HG02884 (cell line): ENCODE data around the gene WASF3.
"Not testable (repeated sequence)": the region's sequence is repeated elsewhere in the genome, so short reads cannot be mapped to it uniquely, and the experiment has no call there.

Source experiments
- ATAC-seq: cut with Tn5 transposase; IDR thresholded peaks from one replicate; pipeline ENCODE4 v1.9.1; 2021; ENCODE audit warnings: mild to moderate bottlenecking, moderate library complexity; ENCODE audit not compliant: unreplicated experiment

The WASF3 gene

GRCh38 chr13:26626271-26626670, 68.8 kb downstream of the WASF3 start:
- no peak for ATAC-seq

- no peak for ATAC-seq
These were observed 71.2 kb downstream of the WASF3 start for GRCh38 chr13:26628706-26629105.

- ATAC-seq, result no peak
These were observed 71.9 kb downstream of the WASF3 start for GRCh38 chr13:26629260-26629825.

- not testable (repeated sequence) for ATAC-seq
These were observed 78.2 kb downstream of the WASF3 start for GRCh38 chr13:26635634-26636033.

- not testable (repeated sequence) for ATAC-seq
These were observed 78.6 kb downstream of the WASF3 start for GRCh38 chr13:26636073-26636472.

GRCh38 chr13:26646603-26647002, 89.1 kb downstream of the WASF3 start:
- no peak for ATAC-seq

GRCh38 chr13:26651234-26651633, 93.8 kb downstream of the WASF3 start:
- ATAC-seq, result no peak

- no peak for ATAC-seq
These were observed 95.8 kb downstream of the WASF3 start for GRCh38 chr13:26653310-26653709.

GRCh38 chr13:26653842-26654241, 96.4 kb downstream of the WASF3 start:
- ATAC-seq, result no peak

GRCh38 chr13:26656919-26657318, 99.4 kb downstream of the WASF3 start:
- no peak for ATAC-seq

GRCh38 chr13:26658448-26659385, 101.2 kb downstream of the WASF3 start:
- no peak for ATAC-seq

- no peak for ATAC-seq
These were observed 102.7 kb downstream of the WASF3 start for GRCh38 chr13:26660185-26660584.

GRCh38 chr13:26660766-26661165, 103.3 kb downstream of the WASF3 start:
- no peak for ATAC-seq

GRCh38 chr13:26663791-26664190, 106.3 kb downstream of the WASF3 start:
- no peak for ATAC-seq

- no peak for ATAC-seq
These were observed 106.8 kb downstream of the WASF3 start for GRCh38 chr13:26664286-26664685.

- no peak for ATAC-seq
These were observed 107.4 kb downstream of the WASF3 start for GRCh38 chr13:26664876-26665275.

GRCh38 chr13:26668357-26669146, 111.1 kb downstream of the WASF3 start:
- no peak for ATAC-seq

- ATAC-seq, result no peak
These were observed 116.4 kb downstream of the WASF3 start for GRCh38 chr13:26673890-26674289.

GRCh38 chr13:26677156-26677555, 119.7 kb downstream of the WASF3 start:
- ATAC-seq, result no peak

- no peak for ATAC-seq
These were observed 120.8 kb downstream of the WASF3 start for GRCh38 chr13:26678330-26678729.

GRCh38 chr13:26678796-26679195, 121.3 kb downstream of the WASF3 start:
- no peak for ATAC-seq
